ENCODE results near the gene EFNB2. TPM values are rescaled to one million over a fixed set of nuclear protein-coding genes. Genes with fewer than 3 reads are reported as not detected.

Gene EFNB2
- total and polyA plus RNA-seq, 2 donors (not counting 3 experiments of a cell fraction or from before 2014, with no cell fraction given), result 50.4 to 69.5 TPM

- BruUV-seq (replicated peaks), result no TSS peak
Observed at GRCh38 chr13:106517109-106517847, 18.2 kb downstream of the EFNB2 start.

More at GRCh38 chr13:106517109-106517847, 18.2 kb downstream of the EFNB2 start:
- dilution Hi-C loops (cut with MboI; ENCODE audit: extremely low pct_ligation_motif_present, low sequenced_read_pairs), result no loop called here
- H3K9me3 ChIP-seq (replicated peaks; ENCODE audit: control insufficient read depth, insufficient read depth, low read length), result no peaks in the 10 kb centered on the region
- FAIRE-seq (no peak), DNase-seq (ENCODE audit: low read depth, low spot score) (no peak)
- peaks cover 0 to 5% of the 10 kb centered on the region in 2 experiments for H3K36me3 ChIP-seq (ENCODE audit: control insufficient read depth in 2 of 2, extremely low read depth in 1 of 2, insufficient read depth in 2 of 2, low read length in 2 of 2)
- peaks cover 16% of the 10 kb centered on the region for H3K79me2 ChIP-seq (ENCODE audit: control insufficient read depth, insufficient read depth, low read length)
- POLR2A ChIA-PET, result no interaction called here
- H2AFZ ChIP-seq (ENCODE audit: low read depth, low read length), result no peak overlapping the region
- no peaks in the 10 kb centered on the region for H4K20me1 ChIP-seq (replicated peaks; ENCODE audit: control insufficient read depth, extremely low read depth, insufficient read depth, low read length)
- no peaks in the 10 kb centered on the region for H3K9me1 ChIP-seq (replicated peaks; ENCODE audit: control insufficient read depth, extremely low read depth, insufficient read depth, low read length)
- H3K4me2 ChIP-seq (ENCODE audit: insufficient read depth, low read length), result no peak overlapping the region
- H3K4me1 ChIP-seq (ENCODE audit: control insufficient read depth, extremely low read depth, insufficient read depth, low read length), result peaks cover 12% of the 10 kb centered on the region
- no peaks in the 10 kb centered on the region for H3K27me3 ChIP-seq (ENCODE audit: control insufficient read depth in 2 of 2, insufficient read depth in 2 of 2, low read length in 2 of 2)
- CTCF ChIA-PET, result no interaction called here
- H3K9ac ChIP-seq (replicated peaks; ENCODE audit: extremely low read depth, insufficient read depth, low read length), result no peak overlapping the region
- no peak overlapping the region for H3K4me3 ChIP-seq (replicated peaks in 1 of 3; ENCODE audit: insufficient read depth in 1 of 3, low read depth in 1 of 3, low read length in 3 of 3)
- TF ChIP-seq EZH2 (IDR thresholded peaks at IDR 0.05; ENCODE audit: borderline replicate concordance, low read depth, low read length, severe bottlenecking), result no peak
- no peak for TF ChIP-seq FOS (IDR thresholded peaks at IDR 0.05; ENCODE audit: borderline replicate concordance, insufficient read depth, low read length)
- no peak for TF ChIP-seq MAX (IDR thresholded peaks at IDR 0.05; ENCODE audit: insufficient read depth, insufficient read length)
- no peak for TF ChIP-seq GATA2 (IDR thresholded peaks at IDR 0.05; ENCODE audit: insufficient read depth, insufficient read length, low read depth, low read length)
- TF ChIP-seq JUN (IDR thresholded peaks at IDR 0.05; ENCODE audit: borderline replicate concordance, insufficient read depth, insufficient read length, low read depth), result no peak
- no peak for TF ChIP-seq MYC (IDR thresholded peaks at IDR 0.05; ENCODE audit: low read depth, low read length)
- no peak for TF ChIP-seq POLR2A (IDR thresholded peaks at IDR 0.05; ENCODE audit: low read depth, low read length)
- TF ChIP-seq, protein P1, sequence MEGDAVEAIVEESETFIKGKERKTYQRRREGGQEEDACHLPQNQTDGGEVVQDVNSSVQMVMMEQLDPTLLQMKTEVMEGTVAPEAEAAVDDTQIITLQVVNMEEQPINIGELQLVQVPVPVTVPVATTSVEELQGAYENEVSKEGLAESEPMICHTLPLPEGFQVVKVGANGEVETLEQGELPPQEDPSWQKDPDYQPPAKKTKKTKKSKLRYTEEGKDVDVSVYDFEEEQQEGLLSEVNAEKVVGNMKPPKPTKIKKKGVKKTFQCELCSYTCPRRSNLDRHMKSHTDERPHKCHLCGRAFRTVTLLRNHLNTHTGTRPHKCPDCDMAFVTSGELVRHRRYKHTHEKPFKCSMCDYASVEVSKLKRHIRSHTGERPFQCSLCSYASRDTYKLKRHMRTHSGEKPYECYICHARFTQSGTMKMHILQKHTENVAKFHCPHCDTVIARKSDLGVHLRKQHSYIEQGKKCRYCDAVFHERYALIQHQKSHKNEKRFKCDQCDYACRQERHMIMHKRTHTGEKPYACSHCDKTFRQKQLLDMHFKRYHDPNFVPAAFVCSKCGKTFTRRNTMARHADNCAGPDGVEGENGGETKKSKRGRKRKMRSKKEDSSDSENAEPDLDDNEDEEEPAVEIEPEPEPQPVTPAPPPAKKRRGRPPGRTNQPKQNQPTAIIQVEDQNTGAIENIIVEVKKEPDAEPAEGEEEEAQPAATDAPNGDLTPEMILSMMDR (IDR thresholded peaks at IDR 0.05; ENCODE audit: extremely low read depth in 1 of 2, insufficient read depth in 1 of 2, low read depth in 1 of 2, low read length in 2 of 2), result no peak
- TF ChIP-seq POLR2AphosphoS5 (IDR thresholded peaks at IDR 0.05; ENCODE audit: insufficient read depth, low read depth, low read length), result no peak
- intact Hi-C loops (cut with micrococcal nuclease), result no loop called here
- H3K27ac ChIP-seq (ENCODE audit: insufficient read depth, low read depth, low read length), result no peak overlapping the region
